ENCODE results near the gene FBRSL1. TPM values are rescaled to one million over a fixed set of nuclear protein-coding genes. Genes with fewer than 3 reads are reported as not detected.

Gene FBRSL1
- polyA plus RNA-seq, 1 of the 3 experiments (the other 2 are of a cell fraction), result 5.5 TPM

GRCh38 chr12:132443091-132443490, 46.9 kb upstream of the FBRSL1 start (continued):
- TF ChIP-seq REST (IDR thresholded peaks at IDR 0.05; ENCODE audit: low read depth, low read length), result no peak
- TF ChIP-seq FOXJ3 (CRISPR knock-in tag; IDR thresholded peaks at IDR 0.05), result no peak
- TF ChIP-seq MAX (IDR thresholded peaks at IDR 0.05; ENCODE audit: low read depth), result no peak
- no peak for TF ChIP-seq TEAD4 (IDR thresholded peaks at IDR 0.05; ENCODE audit: borderline replicate concordance, insufficient read depth)
- TF ChIP-seq, protein P1, sequence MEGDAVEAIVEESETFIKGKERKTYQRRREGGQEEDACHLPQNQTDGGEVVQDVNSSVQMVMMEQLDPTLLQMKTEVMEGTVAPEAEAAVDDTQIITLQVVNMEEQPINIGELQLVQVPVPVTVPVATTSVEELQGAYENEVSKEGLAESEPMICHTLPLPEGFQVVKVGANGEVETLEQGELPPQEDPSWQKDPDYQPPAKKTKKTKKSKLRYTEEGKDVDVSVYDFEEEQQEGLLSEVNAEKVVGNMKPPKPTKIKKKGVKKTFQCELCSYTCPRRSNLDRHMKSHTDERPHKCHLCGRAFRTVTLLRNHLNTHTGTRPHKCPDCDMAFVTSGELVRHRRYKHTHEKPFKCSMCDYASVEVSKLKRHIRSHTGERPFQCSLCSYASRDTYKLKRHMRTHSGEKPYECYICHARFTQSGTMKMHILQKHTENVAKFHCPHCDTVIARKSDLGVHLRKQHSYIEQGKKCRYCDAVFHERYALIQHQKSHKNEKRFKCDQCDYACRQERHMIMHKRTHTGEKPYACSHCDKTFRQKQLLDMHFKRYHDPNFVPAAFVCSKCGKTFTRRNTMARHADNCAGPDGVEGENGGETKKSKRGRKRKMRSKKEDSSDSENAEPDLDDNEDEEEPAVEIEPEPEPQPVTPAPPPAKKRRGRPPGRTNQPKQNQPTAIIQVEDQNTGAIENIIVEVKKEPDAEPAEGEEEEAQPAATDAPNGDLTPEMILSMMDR (IDR thresholded peaks at IDR 0.05), result no peak
- TF ChIP-seq EP300 (IDR thresholded peaks at IDR 0.05; ENCODE audit: borderline replicate concordance in 1 of 2, low read depth in 1 of 2, low read length in 1 of 2), result no peak
- TF ChIP-seq, protein P2, sequence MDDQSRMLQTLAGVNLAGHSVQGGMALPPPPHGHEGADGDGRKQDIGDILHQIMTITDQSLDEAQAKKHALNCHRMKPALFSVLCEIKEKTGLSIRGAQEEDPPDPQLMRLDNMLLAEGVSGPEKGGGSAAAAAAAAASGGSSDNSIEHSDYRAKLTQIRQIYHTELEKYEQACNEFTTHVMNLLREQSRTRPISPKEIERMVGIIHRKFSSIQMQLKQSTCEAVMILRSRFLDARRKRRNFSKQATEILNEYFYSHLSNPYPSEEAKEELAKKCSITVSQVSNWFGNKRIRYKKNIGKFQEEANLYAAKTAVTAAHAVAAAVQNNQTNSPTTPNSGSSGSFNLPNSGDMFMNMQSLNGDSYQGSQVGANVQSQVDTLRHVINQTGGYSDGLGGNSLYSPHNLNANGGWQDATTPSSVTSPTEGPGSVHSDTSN (IDR thresholded peaks at IDR 0.05), result no peak
- TF ChIP-seq EZH2phosphoT487 (IDR thresholded peaks at IDR 0.05; ENCODE audit: borderline replicate concordance, low read depth), result no peak
- TF ChIP-seq RAD21 (IDR thresholded peaks at IDR 0.05; ENCODE audit: low read length), result no peak
- TF ChIP-seq, protein P3, sequence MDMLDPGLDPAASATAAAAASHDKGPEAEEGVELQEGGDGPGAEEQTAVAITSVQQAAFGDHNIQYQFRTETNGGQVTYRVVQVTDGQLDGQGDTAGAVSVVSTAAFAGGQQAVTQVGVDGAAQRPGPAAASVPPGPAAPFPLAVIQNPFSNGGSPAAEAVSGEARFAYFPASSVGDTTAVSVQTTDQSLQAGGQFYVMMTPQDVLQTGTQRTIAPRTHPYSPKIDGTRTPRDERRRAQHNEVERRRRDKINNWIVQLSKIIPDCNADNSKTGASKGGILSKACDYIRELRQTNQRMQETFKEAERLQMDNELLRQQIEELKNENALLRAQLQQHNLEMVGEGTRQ (IDR thresholded peaks at IDR 0.05; ENCODE audit: borderline replicate concordance, low read depth, low read length), result no peak

GRCh38 chr12:132444283-132444682, 45.7 kb upstream of the FBRSL1 start:
- no peak overlapping the region for H3K4me3 ChIP-seq (ENCODE audit: low read depth in 2 of 2, low read length in 1 of 2)
- no peaks in the 10 kb centered on the region for H3K4me1 ChIP-seq (ENCODE audit: control insufficient read depth in 1 of 2, insufficient read depth in 2 of 2, low read depth in 1 of 2, low read length in 1 of 2)
- no peak overlapping the region for H3K27ac ChIP-seq (ENCODE audit: low read depth in 2 of 2, low read length in 1 of 2)
- ChIA-PET POLR2A (no interaction called here), CTCF (interaction anchor here (2.1 kb wide), 1 partner anchor 30 kb away, joined by 4 read pairs; no protein-coding TSS in a partner anchor)
- H3K9me2 ChIP-seq, result no peaks in the 10 kb centered on the region
- H4K20me1 ChIP-seq (ENCODE audit: insufficient read depth), result no peaks in the 10 kb centered on the region
- H3K79me2 ChIP-seq (ENCODE audit: insufficient read depth), result no peaks in the 10 kb centered on the region
- H3K36me3 ChIP-seq (replicated peaks in 1 of 2; ENCODE audit: control insufficient read depth in 1 of 2, insufficient read depth in 2 of 2, low read length in 1 of 2), result no peaks in the 10 kb centered on the region
- peaks cover 9% of the 10 kb centered on the region; the same call in 1 of the 2 replicates for H3K27me3 ChIP-seq (ENCODE audit: insufficient read depth)
- no peak for DNase-seq
- H3F3A ChIP-seq (replicated peaks; ENCODE audit: insufficient read depth), result no peaks in the 10 kb centered on the region
- no peak overlapping the region for H3K4me2 ChIP-seq
- WGBS (ENCODE audit: low lambda C conversion rate), result 68% methylated on average over 17 of the region's 18 CpGs
- no peaks in the 10 kb centered on the region for H3K9me3 ChIP-seq
- no peak overlapping the region for H3K9ac ChIP-seq
- no peak overlapping the region for H2AFZ ChIP-seq (ENCODE audit: low read depth)
- no peak for TF ChIP-seq GABPA (IDR thresholded peaks at IDR 0.05; ENCODE audit: low read depth)
- TF ChIP-seq USF1 (IDR thresholded peaks at IDR 0.05; ENCODE audit: borderline replicate concordance, low read depth), result no peak
- TF ChIP-seq TCF12 (IDR thresholded peaks at IDR 0.05), result no peak
- TF ChIP-seq FOSL2 (IDR thresholded peaks at IDR 0.05; ENCODE audit: borderline replicate concordance, low read depth), result no peak
- TF ChIP-seq RAD21 (IDR thresholded peaks at IDR 0.05; ENCODE audit: low read length), result no peak
- TF ChIP-seq SIN3A (IDR thresholded peaks at IDR 0.05; ENCODE audit: borderline replicate concordance, low read depth, low read length), result no peak
- TF ChIP-seq FOXJ3 (CRISPR knock-in tag; IDR thresholded peaks at IDR 0.05), result no peak
- no peak for TF ChIP-seq EZH2phosphoT487 (IDR thresholded peaks at IDR 0.05; ENCODE audit: borderline replicate concordance, low read depth)
- TF ChIP-seq FOXM1 (IDR thresholded peaks at IDR 0.05; ENCODE audit: low read depth), result no peak
- TF ChIP-seq TAF1 (IDR thresholded peaks at IDR 0.05; ENCODE audit: borderline replicate concordance, low read depth, low read length), result no peak
- no peak for TF ChIP-seq MXI1 (IDR thresholded peaks at IDR 0.05; ENCODE audit: low read depth, low read length)
- no peak for TF ChIP-seq YY1 (IDR thresholded peaks at IDR 0.05; ENCODE audit: low read depth)
- TF ChIP-seq MAX (IDR thresholded peaks at IDR 0.05; ENCODE audit: low read depth), result no peak
- TF ChIP-seq, protein P1 (IDR thresholded peaks at IDR 0.05), result no peak

All from SK-N-SH (cell line).